Measurements from ENCODE around the gene EPN2. TPM values are rescaled to one million over a fixed set of nuclear protein-coding genes. Genes with fewer than 3 reads are reported as not detected.

EPN2 gene
- total RNA-seq, 1 donor from 2014 or later: 41.6 TPM

DNA sequence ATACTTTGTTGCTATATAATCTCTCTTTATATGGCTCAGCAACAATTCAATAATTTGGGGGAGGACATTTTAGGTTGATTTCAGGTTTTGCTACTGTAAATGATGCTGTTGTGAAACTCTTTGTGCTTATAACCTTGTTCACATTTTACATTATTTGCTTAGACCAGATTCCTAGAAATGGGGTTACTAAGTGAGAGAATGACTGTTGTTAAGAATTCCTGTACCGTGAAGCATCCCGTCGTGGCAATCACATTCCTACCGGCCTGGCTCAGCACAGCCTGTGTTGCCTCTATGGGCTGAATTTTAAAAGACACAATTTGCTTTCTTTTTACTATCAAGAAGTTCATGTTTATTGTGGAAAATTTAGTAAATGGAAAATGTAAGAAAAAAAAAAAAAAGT, 94.0 kb downstream of the EPN2 start:
- DNase-seq: no peak

DNA sequence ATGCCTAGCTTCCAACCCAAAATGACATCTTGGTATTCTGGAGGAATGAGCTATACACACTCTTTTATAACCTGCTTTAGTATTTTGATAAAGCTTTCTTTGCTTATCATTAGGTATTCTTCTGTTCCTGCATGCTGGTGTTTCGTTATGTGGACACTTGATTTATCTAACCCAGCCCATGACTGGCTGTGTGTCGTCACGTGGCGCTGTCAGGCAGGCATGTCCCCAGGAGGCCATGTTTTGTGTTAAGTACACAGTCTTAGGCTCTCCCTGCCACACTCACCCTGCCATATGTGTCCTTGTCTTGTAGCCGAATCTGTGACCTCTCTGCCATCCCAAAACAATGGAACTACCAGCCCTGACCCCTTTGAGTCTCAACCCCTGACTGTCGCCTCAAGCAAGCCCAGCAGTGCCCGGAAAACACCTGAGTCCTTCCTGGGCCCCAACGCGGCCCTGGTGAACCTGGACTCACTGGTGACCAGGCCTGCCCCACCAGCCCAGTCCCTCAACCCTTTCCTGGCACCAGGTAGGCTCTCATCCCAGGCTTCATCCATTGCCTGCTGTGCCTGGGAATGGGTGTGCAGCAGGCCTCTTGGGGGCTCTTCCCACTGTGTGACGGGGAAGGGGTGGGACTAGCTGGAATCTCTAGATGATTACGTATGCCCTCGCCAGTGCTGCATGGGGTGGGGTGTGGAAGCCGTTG, 94.5 kb downstream of the EPN2 start:
- no peak for DNase-seq

DNA sequence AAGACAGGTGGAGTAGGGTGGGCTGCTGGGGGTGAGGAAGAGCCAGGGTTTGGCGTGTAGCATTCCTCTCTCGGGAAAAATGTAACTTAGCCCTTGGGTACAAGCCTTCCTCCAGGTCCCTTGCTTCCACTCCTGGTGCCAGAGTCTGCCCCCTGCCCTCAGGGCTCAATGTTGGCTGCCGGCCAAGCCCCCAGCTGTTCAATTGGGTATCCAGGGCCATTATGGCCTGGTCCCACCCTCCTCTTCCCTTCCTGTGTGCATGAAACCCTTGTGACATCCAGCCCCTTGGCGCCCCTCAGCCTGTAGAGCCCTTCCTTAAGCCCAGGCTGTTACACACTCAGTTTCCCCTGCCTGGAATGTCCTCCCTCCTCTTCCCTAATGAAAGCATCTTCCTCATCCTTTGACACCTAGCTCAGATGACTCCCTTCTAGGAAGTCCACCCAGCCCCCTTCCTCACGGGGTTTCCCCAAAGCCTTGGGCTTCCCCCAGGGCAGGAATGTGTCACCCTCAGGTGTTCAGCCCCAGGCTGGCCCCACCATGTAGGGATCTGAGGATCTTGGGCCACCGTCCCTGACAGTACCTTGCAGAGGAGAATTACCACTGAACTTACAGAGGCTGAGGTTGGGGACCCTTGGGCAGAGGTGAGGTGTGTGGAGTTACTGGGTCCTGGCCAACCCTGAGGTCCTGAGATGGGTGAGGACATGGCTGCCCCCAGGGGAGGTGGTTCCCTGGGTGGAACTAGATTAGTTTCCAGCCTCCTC, 95.4 kb downstream of the EPN2 start:
- no peak for DNase-seq

DNA sequence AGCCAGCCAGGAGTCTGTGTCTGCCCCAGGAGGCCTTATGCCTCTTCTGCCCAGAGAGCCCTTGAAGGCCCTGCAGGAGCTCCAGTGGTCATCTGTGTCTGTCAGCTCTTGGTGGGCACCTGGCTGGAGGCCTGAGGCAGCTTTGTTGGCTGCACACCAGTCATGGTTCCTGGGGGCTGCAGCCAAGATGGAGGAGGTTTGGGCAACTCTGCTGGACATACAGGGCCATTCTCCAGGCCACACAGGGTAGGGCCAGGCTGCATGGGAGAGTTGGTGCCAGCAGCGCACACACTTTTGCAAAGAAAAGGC, 95.9 kb downstream of the EPN2 start:
- no peak for DNase-seq

DNA sequence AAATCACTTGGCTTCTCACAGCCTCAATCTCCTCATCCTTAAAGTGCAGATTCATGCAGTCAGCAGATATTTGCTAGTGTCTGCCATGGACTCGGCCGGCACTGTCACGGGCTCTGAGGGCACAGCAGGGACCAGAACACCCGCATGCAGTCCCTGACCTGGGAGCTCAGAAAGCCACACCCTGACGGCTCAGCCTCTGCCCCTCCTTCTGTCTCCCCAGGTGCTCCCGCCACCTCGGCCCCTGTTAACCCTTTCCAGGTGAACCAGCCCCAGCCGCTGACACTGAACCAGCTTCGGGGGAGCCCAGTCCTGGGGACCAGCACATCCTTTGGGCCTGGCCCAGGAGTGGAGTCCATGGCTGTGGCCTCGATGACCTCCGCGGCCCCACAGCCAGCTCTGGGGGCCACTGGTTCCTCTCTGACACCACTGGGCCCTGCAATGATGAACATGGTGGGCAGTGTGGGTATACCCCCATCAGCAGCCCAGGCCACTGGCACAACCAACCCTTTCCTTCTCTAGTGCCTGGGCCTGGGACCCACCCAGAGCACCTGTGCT, 96.6 kb downstream of the EPN2 start:
- DNase-seq: no peak

DNA sequence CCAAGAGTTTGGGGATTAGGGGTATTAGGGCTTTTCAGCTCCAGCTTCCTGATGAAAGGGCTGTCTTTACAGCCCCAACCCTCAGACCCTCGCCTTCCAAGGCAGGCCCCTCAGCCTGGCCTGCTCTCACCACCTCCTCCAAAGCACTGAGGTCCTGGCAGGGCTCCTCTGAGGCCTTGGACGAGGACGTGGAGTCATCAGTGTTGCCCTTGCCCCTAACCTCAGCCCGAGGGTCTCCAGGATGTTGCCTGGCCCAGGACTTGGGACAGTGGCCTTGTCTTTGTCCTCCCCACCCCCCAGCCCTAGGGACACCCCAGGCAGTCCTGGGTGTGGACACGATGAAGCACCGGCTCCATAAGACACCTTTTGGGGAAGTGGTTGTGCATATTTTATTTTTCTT, 97.2 kb downstream of the EPN2 start:
- DNase-seq: no peak

DNA sequence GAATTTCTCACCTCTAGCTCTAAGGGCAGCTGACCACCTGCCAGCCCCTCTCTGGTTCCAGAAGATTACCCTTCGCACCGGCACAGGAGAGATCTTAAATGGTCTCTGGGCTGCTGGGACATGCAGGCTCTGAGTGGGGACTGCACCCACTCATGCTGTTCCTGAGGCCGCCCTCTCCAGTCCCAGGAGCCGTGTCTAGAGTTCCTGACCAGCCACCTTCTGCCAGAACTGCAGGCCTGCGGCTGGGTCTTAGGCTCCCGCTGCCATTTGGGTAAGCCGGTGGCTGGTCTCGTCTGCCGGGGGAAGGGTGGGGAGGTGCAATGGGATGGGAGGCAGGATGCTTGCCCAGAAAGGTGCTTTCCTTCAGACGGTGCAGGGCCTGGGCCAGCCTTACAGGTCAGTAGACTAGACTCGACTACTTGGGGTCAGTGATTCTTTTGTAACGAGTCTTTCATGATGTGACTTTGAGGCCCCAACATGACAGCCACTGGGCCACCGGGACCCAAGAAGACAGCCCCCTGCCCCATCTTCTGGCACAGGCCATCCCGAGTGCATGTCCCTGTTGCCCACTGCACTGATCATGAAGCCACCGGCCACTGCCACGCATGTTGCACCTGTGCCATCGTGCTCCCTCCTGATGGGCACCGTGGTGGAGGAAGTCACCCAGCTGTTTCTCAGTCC, 98.9 kb downstream of the EPN2 start:
- DNase-seq: no peak

DNA sequence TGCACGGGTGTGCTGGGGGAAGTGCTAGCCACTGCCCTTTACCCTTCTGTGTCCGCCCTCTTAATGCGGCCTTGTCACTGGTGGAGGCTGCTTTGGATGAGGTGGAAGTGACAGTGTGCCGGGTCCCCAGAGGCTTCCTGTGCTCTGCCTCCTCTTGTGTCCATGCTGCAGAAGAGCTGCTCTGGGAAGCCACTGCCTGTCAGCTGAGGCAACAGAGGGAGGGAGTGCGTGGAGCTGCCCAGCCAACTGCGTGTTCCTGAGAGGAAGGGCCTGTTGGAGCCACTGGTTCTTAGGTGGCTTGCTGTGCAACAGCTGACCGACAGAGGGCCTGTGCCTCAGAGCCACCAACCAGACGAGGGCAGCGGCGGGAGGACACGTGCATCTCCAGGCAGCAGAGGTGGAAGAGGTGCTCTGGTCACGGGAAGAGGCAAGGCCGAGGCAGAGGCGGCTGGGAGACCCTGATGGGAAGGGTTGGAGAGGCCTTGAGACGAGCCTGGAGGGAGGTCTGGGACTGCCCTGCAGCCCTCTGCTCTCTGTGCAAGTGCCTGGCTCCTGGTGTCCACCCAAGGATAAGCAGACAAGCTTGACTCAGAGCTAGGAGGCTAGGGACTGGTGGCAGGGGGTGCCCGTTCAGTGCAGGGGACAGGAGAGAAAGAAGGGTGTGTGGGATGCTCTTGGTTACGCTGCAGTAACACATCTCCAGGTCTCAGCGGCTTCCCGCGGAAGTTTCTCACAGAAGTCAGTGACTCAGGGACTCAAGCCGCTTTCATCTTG, 100.0 kb downstream of the EPN2 start:
- no peak for DNase-seq

DNA sequence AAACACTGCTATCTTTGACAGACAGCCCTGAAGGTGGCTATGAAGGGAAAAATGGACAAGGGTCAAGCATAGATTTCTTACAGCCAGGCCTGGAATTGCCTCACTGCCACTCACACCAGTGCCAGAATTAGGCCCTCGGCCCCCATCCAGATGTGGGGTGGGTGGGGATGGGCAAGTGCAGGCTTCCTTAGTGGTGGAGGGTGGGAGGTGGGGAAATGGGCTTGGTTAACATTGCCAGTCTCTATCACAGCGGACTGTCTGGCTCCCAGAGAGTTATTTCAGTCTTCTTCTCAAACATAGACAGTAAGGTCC, 100.5 kb downstream of the EPN2 start:
- DNase-seq: no peak

DNA sequence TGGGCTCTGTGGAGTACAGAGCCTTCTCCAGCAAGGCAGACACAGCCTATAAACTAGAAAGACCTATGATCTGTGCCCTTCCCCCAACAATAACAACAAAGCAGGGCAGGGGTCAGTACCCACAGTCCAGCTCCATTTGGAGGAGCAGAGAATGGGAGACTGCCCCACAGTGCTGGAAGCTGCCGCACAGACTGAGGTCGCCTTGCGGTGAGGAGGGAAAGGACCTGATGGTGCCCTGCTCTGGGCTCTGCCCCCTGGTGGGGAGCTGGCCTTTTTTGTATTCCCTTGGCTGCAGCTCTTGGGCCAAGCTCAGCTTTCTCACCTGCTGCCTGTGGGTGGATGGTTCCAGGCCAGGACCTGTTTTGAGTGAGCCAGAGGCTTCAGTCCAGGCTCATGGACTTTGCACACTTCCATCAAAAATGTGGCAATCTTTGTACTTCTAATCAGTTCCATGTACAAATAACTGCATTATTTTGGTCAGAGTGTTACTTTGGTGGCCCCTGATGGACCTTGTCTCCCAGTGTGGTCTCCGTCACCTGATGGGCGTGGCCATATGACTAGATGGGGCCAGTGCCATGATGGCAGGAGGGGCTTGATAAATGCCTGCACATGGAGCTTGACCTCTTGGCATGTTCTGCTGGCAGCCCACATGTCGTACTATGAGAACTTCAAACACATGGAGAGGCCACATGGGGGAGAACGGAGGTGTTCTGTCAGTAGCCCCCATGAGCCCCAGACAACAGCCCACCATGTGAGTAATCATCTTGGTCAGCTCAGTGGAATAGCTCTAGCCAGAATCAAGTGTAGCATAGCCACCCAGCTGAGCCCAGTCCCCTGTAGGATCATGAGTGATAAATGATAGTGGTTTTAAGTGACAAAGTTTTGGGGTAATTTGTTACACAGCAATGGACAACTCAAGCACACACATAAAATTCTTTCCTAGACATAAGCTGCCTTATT, 101.1 kb downstream of the EPN2 start:
- DNase-seq: no peak

DNA sequence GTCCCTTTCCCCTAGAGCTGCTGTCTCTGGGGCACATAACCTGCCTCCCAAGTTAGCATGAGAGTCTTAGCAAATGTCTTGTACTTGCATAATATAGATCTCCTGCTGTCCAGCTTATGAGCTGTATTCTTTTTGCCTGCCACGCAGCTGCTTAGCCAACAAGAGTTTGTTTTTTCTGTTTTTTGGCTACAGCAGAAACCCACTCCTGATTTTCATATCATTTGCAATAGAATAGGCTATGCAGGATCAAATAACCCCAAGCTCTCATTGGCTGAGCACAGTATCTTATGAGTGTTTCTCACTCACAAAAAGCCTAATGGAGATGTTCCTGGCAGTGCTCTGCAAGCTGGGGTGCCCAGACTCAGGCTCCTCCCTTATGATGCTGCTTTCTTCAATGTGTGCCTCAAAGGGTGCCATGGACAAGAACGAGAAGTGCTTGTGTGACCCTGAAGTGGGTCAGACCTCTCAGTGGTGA, 102.2 kb downstream of the EPN2 start:
- DNase-seq: no peak

DNA sequence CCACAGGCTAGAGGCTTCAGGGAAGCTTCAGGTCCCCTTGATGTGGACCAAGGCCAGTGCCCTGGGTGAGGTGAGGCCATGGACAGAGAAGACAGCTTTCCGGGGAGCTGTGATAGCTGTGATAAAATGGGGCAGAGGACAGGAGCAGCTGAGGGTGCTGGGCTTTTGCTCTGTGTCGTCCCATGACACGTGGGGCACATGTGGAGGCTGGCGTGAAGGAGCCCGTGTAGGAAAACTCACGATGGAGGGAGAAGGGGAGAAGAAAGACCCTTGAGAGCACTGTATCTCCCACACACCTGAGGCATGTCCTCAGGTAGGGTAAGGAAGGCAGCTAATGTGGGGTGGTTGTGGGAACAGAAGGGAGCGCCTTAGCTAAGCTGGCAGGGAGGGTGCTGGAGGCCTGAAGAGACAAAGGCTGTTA, 104.1 kb downstream of the EPN2 start:
- DNase-seq: no peak

DNA sequence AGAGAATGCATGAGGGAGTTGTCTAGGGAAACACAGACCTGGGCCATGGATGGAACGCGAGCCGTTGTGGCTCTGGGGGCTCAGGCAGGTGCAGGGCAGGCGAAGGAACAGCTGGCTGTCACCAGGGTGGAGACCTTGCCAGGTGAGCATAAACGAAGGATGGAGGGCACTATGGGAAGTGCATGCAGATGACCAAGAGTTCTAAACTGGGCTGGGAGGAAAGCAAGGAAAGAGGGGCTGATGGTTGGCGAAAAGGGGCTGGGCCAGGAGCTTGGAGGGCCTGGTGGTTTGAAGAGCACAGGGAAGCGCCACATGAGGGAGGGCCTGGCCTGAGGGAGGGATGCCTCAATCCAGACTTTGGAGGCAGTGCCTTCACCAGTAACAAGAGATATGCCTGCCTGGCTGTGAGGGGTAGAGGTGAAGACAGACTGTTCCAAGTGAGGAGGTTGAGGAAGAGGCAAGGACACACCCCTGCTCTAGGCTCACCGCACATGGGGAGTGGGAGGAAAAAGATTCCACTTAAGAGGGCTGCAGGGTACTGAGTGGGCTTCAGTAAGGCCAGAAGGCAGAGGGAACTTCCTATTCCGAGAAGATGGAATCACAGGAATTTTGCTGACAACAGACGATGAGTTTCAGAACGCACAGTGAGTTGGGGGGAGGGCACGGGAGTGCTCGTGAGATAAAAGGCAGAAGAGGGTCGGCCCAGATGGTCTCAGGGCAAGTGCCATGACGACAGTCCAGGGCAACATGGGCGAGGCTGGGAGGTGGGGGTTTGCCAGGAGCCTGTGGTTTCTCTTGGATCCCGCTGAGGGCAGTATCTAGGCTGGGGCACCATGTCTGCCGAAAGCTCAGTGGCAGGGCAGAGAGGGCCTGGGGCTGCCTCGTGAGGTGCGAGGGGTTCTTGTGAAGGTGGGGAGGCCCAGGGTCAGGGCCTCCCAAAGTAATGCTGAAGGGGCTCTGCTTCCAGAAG, 104.8 kb downstream of the EPN2 start:
- peak; percentile 21 for DNase-seq

DNA sequence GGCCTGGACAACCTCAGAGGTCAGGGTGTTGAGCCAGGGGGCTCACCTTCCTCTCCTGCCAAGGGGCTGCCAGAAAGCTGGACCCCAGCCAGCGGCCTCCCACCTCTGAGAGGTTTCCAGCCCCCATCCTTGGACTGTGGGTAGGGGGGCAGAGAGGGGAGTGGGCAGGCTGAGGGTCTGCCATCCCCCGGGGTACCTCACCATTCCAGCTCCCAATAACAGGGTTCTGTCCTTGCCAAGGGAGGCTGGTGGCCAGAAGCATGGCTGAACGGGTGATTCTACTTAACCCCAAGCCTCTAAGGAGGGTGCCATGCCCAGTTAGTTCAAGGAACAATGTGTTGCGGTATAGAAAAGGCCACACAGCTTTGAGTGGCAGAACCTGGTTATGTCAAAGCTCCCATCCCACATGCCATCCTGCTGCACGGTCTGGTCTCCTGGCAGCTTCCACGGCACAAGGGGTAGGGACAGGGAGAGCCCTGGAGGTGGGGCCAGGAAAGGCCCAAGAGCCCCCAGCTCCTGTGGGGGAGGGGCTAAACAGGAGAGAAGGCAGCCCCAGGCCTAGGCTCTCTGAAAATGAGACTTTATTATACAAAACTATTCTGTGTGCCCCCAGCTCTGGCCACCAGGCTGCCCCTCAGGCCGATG, 105.6 kb downstream of the EPN2 start:
- DNase-seq: no peak

DNA sequence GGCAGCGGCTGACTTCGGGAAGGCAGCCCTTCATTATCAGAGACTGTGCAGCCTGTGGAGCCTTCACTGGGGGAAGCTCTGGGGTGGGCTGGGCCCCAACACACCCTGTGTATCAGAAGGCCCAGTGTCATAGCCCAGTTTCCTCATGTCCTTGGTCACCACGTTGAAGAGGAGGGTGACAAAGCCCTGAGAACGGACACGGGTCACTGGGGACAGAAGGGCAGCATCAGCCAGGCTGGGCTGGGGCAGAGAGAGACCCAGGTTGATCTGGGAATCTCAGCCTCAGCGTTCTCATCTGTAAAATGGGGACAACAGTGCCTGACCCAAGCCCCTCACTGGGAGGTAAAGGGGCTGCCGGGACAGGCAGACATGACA, 106.1 kb downstream of the EPN2 start:
- DNase-seq: no peak

DNA sequence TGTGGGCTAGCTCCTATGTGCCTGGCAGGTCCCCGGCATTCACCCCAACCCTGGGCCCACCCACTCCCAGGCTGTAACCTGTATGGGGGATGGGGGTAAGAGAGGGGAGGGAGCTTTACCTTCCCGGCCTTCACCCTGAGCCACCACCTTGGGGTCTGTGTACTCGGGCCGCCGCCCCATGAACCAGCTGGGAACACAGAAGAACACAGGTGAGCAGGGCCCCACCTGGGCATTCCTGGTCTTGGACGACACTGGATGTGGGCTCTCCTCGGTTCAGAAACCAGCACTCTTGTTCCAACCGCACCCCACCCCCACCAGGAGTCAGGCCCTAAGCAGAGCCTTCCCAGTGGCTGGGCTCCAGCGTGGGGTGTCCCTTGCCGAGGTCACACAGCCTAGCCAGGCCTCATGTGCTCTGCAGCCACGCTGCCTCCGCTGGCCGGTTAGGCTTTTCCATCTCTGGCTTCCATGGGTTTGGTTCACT, 106.5 kb downstream of the EPN2 start:
- DNase-seq: no peak

DNA sequence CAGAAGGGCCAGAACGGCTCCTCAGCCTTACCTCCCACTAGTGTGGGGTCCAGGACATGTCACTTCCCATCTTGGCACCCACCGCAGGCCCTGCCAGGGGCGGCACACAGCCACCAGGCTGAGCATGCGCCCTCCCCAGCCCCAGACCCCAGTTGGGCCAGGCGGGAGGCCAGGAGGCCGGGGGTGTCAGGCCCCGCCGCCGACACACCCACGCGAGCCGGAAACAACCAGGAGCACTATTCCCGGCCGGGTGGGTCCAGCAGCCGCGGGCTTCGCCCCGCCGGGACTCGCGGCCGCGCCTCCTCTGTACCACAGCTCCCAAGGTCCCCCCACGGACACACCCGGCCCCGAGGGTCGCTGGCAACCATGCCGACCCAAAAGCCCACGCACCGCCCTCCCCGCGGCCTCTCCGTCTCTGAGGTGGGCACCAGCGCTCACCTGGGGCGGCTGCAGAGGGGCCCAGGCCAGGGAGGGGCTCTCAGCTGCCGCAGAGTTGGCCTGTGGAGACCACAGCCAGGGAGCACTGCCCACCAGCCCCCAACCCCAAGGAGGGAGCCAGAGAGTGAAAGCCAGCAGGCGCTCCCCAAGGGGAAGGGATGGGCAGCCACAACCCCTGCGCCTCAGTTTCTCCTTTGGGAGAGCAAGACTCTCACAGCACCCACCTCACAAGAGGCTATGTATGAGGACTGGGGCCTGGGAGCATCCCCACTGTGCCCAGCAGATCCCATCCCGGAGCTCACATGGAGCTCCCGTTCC, 107.3 kb downstream of the EPN2 start:
- no peak for DNase-seq

DNA sequence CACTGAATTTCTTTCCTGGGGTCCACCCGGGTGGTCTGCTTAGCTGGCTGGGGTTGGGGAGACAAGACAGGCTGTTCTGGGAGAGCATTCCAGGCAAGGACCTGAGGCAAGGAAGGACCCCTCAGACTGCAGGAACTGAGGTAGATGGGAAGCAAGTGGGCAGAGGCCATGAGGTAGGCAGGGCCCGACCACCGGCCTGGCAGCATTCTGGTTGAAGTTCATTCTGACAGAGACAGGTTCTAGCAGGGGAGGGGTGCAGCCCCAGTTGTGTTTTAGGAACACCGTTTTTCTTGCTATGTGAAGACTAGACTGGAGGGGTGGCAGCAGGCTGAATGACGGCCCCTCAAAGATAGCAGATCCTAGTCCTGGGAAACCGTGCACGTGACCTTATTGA, 107.9 kb downstream of the EPN2 start:
- DNase-seq: no peak

Measured in skin of body (tissue), 2 donors.